ENCODE results near the gene GORAB.
A peak's percentile ranks its signal among the peaks of the same experiment; 100 is the strongest.

The GORAB gene

GRCh38 chr1:170531758-170532657 is at the start of gene GORAB:
GORAB (plus strand) TSS chr1:170532166; CDS start chr1:170532224, 58 bp downstream.
- H3K9ac ChIP-seq (ENCODE audit: low read depth in 1 of 2, low read length in 2 of 2), result peak within 1 kb of the TSS; percentile 87 to 97
- no peaks in the 10 kb centered on the region for H3K9me3 ChIP-seq (ENCODE audit: control insufficient read depth in 2 of 2, low read length in 2 of 2)
- H3K27ac ChIP-seq (ENCODE audit: low read depth in 2 of 2, low read length in 2 of 2), result peak within 1 kb of the TSS; percentile 93
- no peaks in the 10 kb centered on the region for H3K36me3 ChIP-seq (ENCODE audit: control insufficient read depth in 2 of 2, insufficient read depth in 2 of 2, low read length in 2 of 2)
- H3K4me3 ChIP-seq (ENCODE audit: low read length in 2 of 2), result peak within 1 kb of the TSS; percentile 98
- peaks cover 15 to 29% of the 10 kb centered on the region in 2 donors for H3K4me1 ChIP-seq (ENCODE audit: control insufficient read depth in 2 of 2, insufficient read depth in 2 of 2, low read length in 2 of 2)
- H3K27me3 ChIP-seq (ENCODE audit: control insufficient read depth in 2 of 2, insufficient read depth in 2 of 2, low read length in 2 of 2), result no peaks in the 10 kb centered on the region

GRCh38 chr1:170483051-170483450 is 48.9 kb upstream of the GORAB start:
- no peak overlapping the region for H3K9ac ChIP-seq (ENCODE audit: low read depth in 1 of 2, low read length in 2 of 2)
- no peak overlapping the region for H3K27ac ChIP-seq (ENCODE audit: low read depth in 2 of 2, low read length in 2 of 2)
- H3K4me3 ChIP-seq (ENCODE audit: low read length in 2 of 2), result no peak overlapping the region
- no peaks in the 10 kb centered on the region for H3K4me1 ChIP-seq (ENCODE audit: control insufficient read depth in 2 of 2, insufficient read depth in 2 of 2, low read length in 2 of 2)
- no peaks in the 10 kb centered on the region for H3K27me3 ChIP-seq (ENCODE audit: control insufficient read depth in 2 of 2, insufficient read depth in 2 of 2, low read length in 2 of 2)
- no peaks in the 10 kb centered on the region for H3K36me3 ChIP-seq (ENCODE audit: control insufficient read depth in 2 of 2, insufficient read depth in 2 of 2, low read length in 2 of 2)
- no peaks in the 10 kb centered on the region for H3K9me3 ChIP-seq (ENCODE audit: control insufficient read depth in 2 of 2, low read length in 2 of 2)

- Histone ChIP-seq H3K27me3 (ENCODE audit: control insufficient read depth in 2 of 2, insufficient read depth in 2 of 2, low read length in 2 of 2) (no peaks in the 10 kb centered on the region), H3K9ac (ENCODE audit: low read depth in 1 of 2, low read length in 2 of 2) (no peak overlapping the region), H3K27ac (ENCODE audit: low read depth in 2 of 2, low read length in 2 of 2) (no peak overlapping the region), H3K9me3 (ENCODE audit: control insufficient read depth in 2 of 2, low read length in 2 of 2) (no peaks in the 10 kb centered on the region), H3K36me3 (ENCODE audit: control insufficient read depth in 2 of 2, insufficient read depth in 2 of 2, low read length in 2 of 2) (no peaks in the 10 kb centered on the region), H3K4me1 (ENCODE audit: control insufficient read depth in 2 of 2, insufficient read depth in 2 of 2, low read length in 2 of 2) (no peaks in the 10 kb centered on the region), H3K4me3 (ENCODE audit: low read length in 2 of 2) (no peak overlapping the region)
Observed at GRCh38 chr1:170487503-170487902, 44.5 kb upstream of the GORAB start.

GRCh38 chr1:170491291-170491690 is 40.7 kb upstream of the GORAB start:
- H3K36me3 ChIP-seq (ENCODE audit: control insufficient read depth in 2 of 2, insufficient read depth in 2 of 2, low read length in 2 of 2), result no peaks in the 10 kb centered on the region
- no peaks in the 10 kb centered on the region for H3K27me3 ChIP-seq (ENCODE audit: control insufficient read depth in 2 of 2, insufficient read depth in 2 of 2, low read length in 2 of 2)
- H3K9me3 ChIP-seq (ENCODE audit: control insufficient read depth in 2 of 2, low read length in 2 of 2), result no peaks in the 10 kb centered on the region

GRCh38 chr1:170494369-170494768 is 37.6 kb upstream of the GORAB start:
- peaks cover 0 to 3% of the 10 kb centered on the region in 2 donors for H3K4me1 ChIP-seq (ENCODE audit: control insufficient read depth in 2 of 2, insufficient read depth in 2 of 2, low read length in 2 of 2)
- no peaks in the 10 kb centered on the region for H3K27me3 ChIP-seq (ENCODE audit: control insufficient read depth in 2 of 2, insufficient read depth in 2 of 2, low read length in 2 of 2)
- H3K9ac ChIP-seq (ENCODE audit: low read depth in 1 of 2, low read length in 2 of 2), result no peak overlapping the region
- no peaks in the 10 kb centered on the region for H3K36me3 ChIP-seq (ENCODE audit: control insufficient read depth in 2 of 2, insufficient read depth in 2 of 2, low read length in 2 of 2)
- no peaks in the 10 kb centered on the region for H3K9me3 ChIP-seq (ENCODE audit: control insufficient read depth in 2 of 2, low read length in 2 of 2)
- no peak overlapping the region for H3K4me3 ChIP-seq (ENCODE audit: low read length in 2 of 2)
- H3K27ac ChIP-seq (ENCODE audit: low read depth in 2 of 2, low read length in 2 of 2), result no peak overlapping the region

More at GRCh38 chr1:170491291-170491690, 40.7 kb upstream of the GORAB start:
- peaks cover 0 to 3% of the 10 kb centered on the region in 2 donors for H3K4me1 ChIP-seq (ENCODE audit: control insufficient read depth in 2 of 2, insufficient read depth in 2 of 2, low read length in 2 of 2)
- H3K9ac ChIP-seq (ENCODE audit: low read depth in 1 of 2, low read length in 2 of 2), result no peak overlapping the region
- no peak overlapping the region for H3K27ac ChIP-seq (ENCODE audit: low read depth in 2 of 2, low read length in 2 of 2)
- no peak overlapping the region for H3K4me3 ChIP-seq (ENCODE audit: low read length in 2 of 2)

- Histone ChIP-seq H3K4me1 (ENCODE audit: control insufficient read depth in 2 of 2, insufficient read depth in 2 of 2, low read length in 2 of 2) (peaks cover 0 to 3% of the 10 kb centered on the region in 2 donors), H3K9ac (ENCODE audit: low read depth in 1 of 2, low read length in 2 of 2) (no peak overlapping the region), H3K27ac (ENCODE audit: low read depth in 2 of 2, low read length in 2 of 2) (no peak overlapping the region), H3K4me3 (ENCODE audit: low read length in 2 of 2) (no peak overlapping the region), H3K36me3 (ENCODE audit: control insufficient read depth in 2 of 2, insufficient read depth in 2 of 2, low read length in 2 of 2) (no peaks in the 10 kb centered on the region), H3K9me3 (ENCODE audit: control insufficient read depth in 2 of 2, low read length in 2 of 2) (no peaks in the 10 kb centered on the region), H3K27me3 (ENCODE audit: control insufficient read depth in 2 of 2, insufficient read depth in 2 of 2, low read length in 2 of 2) (no peaks in the 10 kb centered on the region)
Observed at GRCh38 chr1:170495006-170495405, 37.0 kb upstream of the GORAB start.

- Histone ChIP-seq H3K36me3 (ENCODE audit: control insufficient read depth in 2 of 2, insufficient read depth in 2 of 2, low read length in 2 of 2) (no peaks in the 10 kb centered on the region), H3K4me3 (ENCODE audit: low read length in 2 of 2) (no peak overlapping the region), H3K4me1 (ENCODE audit: control insufficient read depth in 2 of 2, insufficient read depth in 2 of 2, low read length in 2 of 2) (peaks cover 0 to 3% of the 10 kb centered on the region in 2 donors), H3K27ac (ENCODE audit: low read depth in 2 of 2, low read length in 2 of 2) (no peak overlapping the region), H3K9me3 (ENCODE audit: control insufficient read depth in 2 of 2, low read length in 2 of 2) (no peaks in the 10 kb centered on the region), H3K27me3 (ENCODE audit: control insufficient read depth in 2 of 2, insufficient read depth in 2 of 2, low read length in 2 of 2) (no peaks in the 10 kb centered on the region), H3K9ac (ENCODE audit: low read depth in 1 of 2, low read length in 2 of 2) (no peak overlapping the region)
Observed at GRCh38 chr1:170498876-170499275, 33.1 kb upstream of the GORAB start.

GRCh38 chr1:170503665-170504064 is 28.3 kb upstream of the GORAB start:
- no peaks in the 10 kb centered on the region for H3K36me3 ChIP-seq (ENCODE audit: control insufficient read depth in 2 of 2, insufficient read depth in 2 of 2, low read length in 2 of 2)
- H3K9ac ChIP-seq (ENCODE audit: low read depth in 1 of 2, low read length in 2 of 2), result no peak overlapping the region
- H3K27ac ChIP-seq (ENCODE audit: low read depth in 2 of 2, low read length in 2 of 2), result no peak overlapping the region
- H3K27me3 ChIP-seq (ENCODE audit: control insufficient read depth in 2 of 2, insufficient read depth in 2 of 2, low read length in 2 of 2), result no peaks in the 10 kb centered on the region
- no peaks in the 10 kb centered on the region for H3K4me1 ChIP-seq (ENCODE audit: control insufficient read depth in 2 of 2, insufficient read depth in 2 of 2, low read length in 2 of 2)
- H3K4me3 ChIP-seq (ENCODE audit: low read length in 2 of 2), result no peak overlapping the region
- no peaks in the 10 kb centered on the region for H3K9me3 ChIP-seq (ENCODE audit: control insufficient read depth in 2 of 2, low read length in 2 of 2)

GRCh38 chr1:170510163-170510562 is 21.8 kb upstream of the GORAB start:
- Histone ChIP-seq H3K9me3 (ENCODE audit: control insufficient read depth in 2 of 2, low read length in 2 of 2) (no peaks in the 10 kb centered on the region), H3K4me1 (ENCODE audit: control insufficient read depth in 2 of 2, insufficient read depth in 2 of 2, low read length in 2 of 2) (no peaks in the 10 kb centered on the region), H3K36me3 (ENCODE audit: control insufficient read depth in 2 of 2, insufficient read depth in 2 of 2, low read length in 2 of 2) (no peaks in the 10 kb centered on the region), H3K27ac (ENCODE audit: low read depth in 2 of 2, low read length in 2 of 2) (no peak overlapping the region), H3K27me3 (ENCODE audit: control insufficient read depth in 2 of 2, insufficient read depth in 2 of 2, low read length in 2 of 2) (no peaks in the 10 kb centered on the region), H3K9ac (ENCODE audit: low read depth in 1 of 2, low read length in 2 of 2) (no peak overlapping the region), H3K4me3 (ENCODE audit: low read length in 2 of 2) (no peak overlapping the region)

- Histone ChIP-seq H3K9me3 (ENCODE audit: control insufficient read depth in 2 of 2, low read length in 2 of 2) (no peaks in the 10 kb centered on the region), H3K9ac (ENCODE audit: low read depth in 1 of 2, low read length in 2 of 2) (no peak overlapping the region), H3K27ac (ENCODE audit: low read depth in 2 of 2, low read length in 2 of 2) (no peak overlapping the region), H3K36me3 (ENCODE audit: control insufficient read depth in 2 of 2, insufficient read depth in 2 of 2, low read length in 2 of 2) (no peaks in the 10 kb centered on the region), H3K4me3 (ENCODE audit: low read length in 2 of 2) (no peak overlapping the region), H3K4me1 (ENCODE audit: control insufficient read depth in 2 of 2, insufficient read depth in 2 of 2, low read length in 2 of 2) (no peaks in the 10 kb centered on the region), H3K27me3 (ENCODE audit: control insufficient read depth in 2 of 2, insufficient read depth in 2 of 2, low read length in 2 of 2) (no peaks in the 10 kb centered on the region)
Observed at GRCh38 chr1:170511038-170511437, 20.9 kb upstream of the GORAB start.
